H1 (cell line): ENCODE results near the gene CXCR5. TPM values are rescaled to one million over a fixed set of nuclear protein-coding genes. Genes with fewer than 3 reads are reported as not detected.

Source experiments
- CTCF ChIA-PET: fragments of 300-600 bp; sonication (Branson Sonifier 250); formaldehyde crosslinking; loops from one replicate; lab custom pipeline; 2021; ENCODE audit not compliant: partially characterized antibody; lab: Charles Lee
- POLR2A ChIA-PET: fragments of 300-600 bp; sonication (Branson Sonifier 250); formaldehyde crosslinking; loops from one replicate; lab custom pipeline; 2021; ENCODE audit warnings: inconsistent platforms; ENCODE audit not compliant: partially characterized antibody; lab: Charles Lee
- DNase-seq, 2 experiments: peaks; one replicate each; pipeline versions ENCODE4 v3.0.0 to v3.0.0-alpha.2; 2010 to 2022; ENCODE audit warnings: low spot score in 2 of 2, low read depth in 1 of 2, mixed read lengths in 1 of 2
- FAIRE-seq: peaks from 2 replicates; lab custom pipeline; 2011; peaks lifted over from hg19 to GRCh38; lab: Jason Lieb, UNC
- H2AFZ ChIP-seq: 2 replicates; pipeline ENCODE4 v1.8.1; 2012; ENCODE audit warnings: low read length, inconsistent platforms
- H2AK5ac ChIP-seq: 2 replicates; pipeline ENCODE4 v1.6.1; 2013; ENCODE audit warnings: low read depth, low read length
- H2BK120ac ChIP-seq: replicated peaks from 2 replicates; pipeline ENCODE3; 2013; ENCODE audit warnings: low read depth, low read length, inconsistent platforms
- H2BK12ac ChIP-seq: 2 replicates; pipeline ENCODE4 v1.6.1; 2013; ENCODE audit warnings: low read depth, low read length
- H2BK15ac ChIP-seq: 2 replicates; pipeline ENCODE4 v1.6.1; 2013; ENCODE audit warnings: low read length
- H2BK20ac ChIP-seq: 2 replicates; pipeline ENCODE4 v1.6.1; 2013; ENCODE audit warnings: low read length
- H2BK5ac ChIP-seq: 2 replicates; pipeline ENCODE4 v1.6.1; 2013; ENCODE audit warnings: low read depth, low read length
- H3K14ac ChIP-seq: 2 replicates; pipeline ENCODE4 v1.6.1; 2013; ENCODE audit warnings: inconsistent platforms; ENCODE audit not compliant: insufficient read length
- H3K18ac ChIP-seq: 2 replicates; pipeline ENCODE4 v1.6.1; 2013; ENCODE audit warnings: low read length; ENCODE audit errors: extremely low read depth
- H3K23ac ChIP-seq: 2 replicates; pipeline ENCODE4 v1.6.1; 2013; ENCODE audit warnings: inconsistent platforms; ENCODE audit not compliant: insufficient read length
- H3K23me2 ChIP-seq: 2 replicates; pipeline ENCODE4 v1.6.1; 2013; ENCODE audit warnings: low read depth, low read length
- H3K27ac ChIP-seq: 2 replicates; pipeline ENCODE4 v1.6.1; 2011; ENCODE audit warnings: low read depth, low read length, inconsistent platforms
- H3K27me3 ChIP-seq, 4 experiments: replicated peaks in 1 of 4; 1 replicate in 1 of 4; 2 replicates in 3 of 4; pipeline versions ENCODE4 v1.6.1 to v1.8.1; 2011 to 2013; ENCODE audit warnings: low read length in 3 of 4, mild to moderate bottlenecking in 3 of 4, inconsistent platforms in 2 of 4, mixed read lengths in 2 of 4, moderate library complexity in 1 of 4; ENCODE audit not compliant: control insufficient read depth in 3 of 4, insufficient read depth in 3 of 4; ENCODE audit errors: extremely low read depth in 1 of 4
- H3K36me3 ChIP-seq, 4 experiments: 2 replicates each; pipeline versions ENCODE4 v1.6.1 to v1.8.1; 2011 to 2013; ENCODE audit warnings: mild to moderate bottlenecking in 4 of 4, low read length in 3 of 4, moderate library complexity in 2 of 4, control low read depth in 1 of 4, inconsistent platforms in 1 of 4; ENCODE audit not compliant: insufficient read depth in 4 of 4, control insufficient read depth in 2 of 4
- H3K4ac ChIP-seq: replicated peaks from 2 replicates; pipeline ENCODE3; 2013; ENCODE audit warnings: low read length, low read depth, mixed read lengths, inconsistent platforms; ENCODE audit not compliant: insufficient read length
- H3K4me1 ChIP-seq, 4 experiments: replicated peaks in 1 of 4; 1 replicate in 1 of 4; 2 replicates in 3 of 4; pipeline versions ENCODE4 v1.6.1 to v1.8.1; 2011 to 2013; ENCODE audit warnings: low read length in 3 of 4, inconsistent platforms in 2 of 4, mixed read lengths in 1 of 4; ENCODE audit not compliant: insufficient read depth in 4 of 4, control insufficient read depth in 3 of 4
- H3K4me2 ChIP-seq, 2 experiments: 2 replicates each; pipeline versions ENCODE4 v1.6.1 to v1.8.1; 2011 to 2013; ENCODE audit warnings: low read depth in 2 of 2, low read length in 2 of 2, control low read depth in 1 of 2, inconsistent platforms in 1 of 2, mild to moderate bottlenecking in 1 of 2; ENCODE audit not compliant: insufficient read depth in 1 of 2
- H3K4me3 ChIP-seq, 4 experiments: fragments of 200-600, 300-600 bp in 1 of 4; sonication (generic), shearing (Covaris generic), sonication (Bioruptor Twin) in 1 of 4; 2 replicates each; pipeline versions ENCODE4 v1.5.1 to v1.8.1; 2011 to 2016; ENCODE audit warnings: low read length in 4 of 4, low read depth in 3 of 4, control low read depth in 2 of 4, inconsistent platforms in 2 of 4, mild to moderate bottlenecking in 2 of 4, mixed read lengths in 1 of 4, moderate library complexity in 1 of 4; ENCODE audit not compliant: insufficient read depth in 2 of 4; ENCODE audit errors: extremely low read depth in 1 of 4
- H3K56ac ChIP-seq: replicated peaks from 2 replicates; pipeline ENCODE3; 2013; ENCODE audit warnings: low read depth, mild to moderate bottlenecking, mixed read lengths, low read length, inconsistent platforms; ENCODE audit not compliant: insufficient read length
- H3K79me1 ChIP-seq: 2 replicates; pipeline ENCODE4 v1.6.1; 2013; ENCODE audit warnings: low read depth, low read length, control low read depth
- H3K79me2 ChIP-seq, 2 experiments: 2 replicates each; pipeline versions ENCODE4 v1.6.1 to v1.8.1; 2012 to 2013; ENCODE audit warnings: low read length in 2 of 2, mild to moderate bottlenecking in 2 of 2, inconsistent platforms in 1 of 2; ENCODE audit not compliant: insufficient read depth in 2 of 2, control insufficient read depth in 1 of 2
- H3K9ac ChIP-seq, 4 experiments: replicated peaks in 1 of 4; 1 replicate in 1 of 4; 2 replicates in 3 of 4; pipeline versions ENCODE4 v1.6.1 to v1.8.1; 2011 to 2013; ENCODE audit warnings: low read depth in 3 of 4, low read length in 3 of 4, control low read depth in 2 of 4, mild to moderate bottlenecking in 2 of 4, moderate library complexity in 2 of 4, inconsistent platforms in 1 of 4; ENCODE audit errors: extremely low read depth in 1 of 4
- H3K9me3 ChIP-seq, 2 experiments: 2 replicates each; pipeline versions ENCODE4 v1.6.1 to v1.8.1; 2012 to 2013; ENCODE audit warnings: mild to moderate bottlenecking in 2 of 2, moderate library complexity in 2 of 2, control low read depth in 1 of 2, inconsistent platforms in 1 of 2, low read depth in 1 of 2, low read length in 1 of 2, mixed read lengths in 1 of 2; ENCODE audit not compliant: insufficient read depth in 2 of 2
- H4K20me1 ChIP-seq, 2 experiments: replicated peaks in 1 of 2; 2 replicates each; pipeline versions ENCODE3 to v1.8.1; 2011 to 2013; ENCODE audit warnings: inconsistent platforms in 2 of 2, low read length in 2 of 2, mild to moderate bottlenecking in 1 of 2; ENCODE audit not compliant: insufficient read depth in 2 of 2, control insufficient read depth in 1 of 2
- H4K5ac ChIP-seq: 2 replicates; pipeline ENCODE4 v1.6.1; 2013; ENCODE audit warnings: low read length, low read depth, mixed read lengths, inconsistent platforms; ENCODE audit not compliant: insufficient read length
- H4K8ac ChIP-seq: 2 replicates; pipeline ENCODE4 v1.8.0; 2013; ENCODE audit warnings: mild to moderate bottlenecking, moderate library complexity, low read length, inconsistent platforms; ENCODE audit not compliant: insufficient read depth; ENCODE audit errors: extremely low read depth
- H4K91ac ChIP-seq: replicated peaks from 2 replicates; pipeline ENCODE3; 2013; ENCODE audit warnings: low read length, mixed read lengths, inconsistent platforms; ENCODE audit not compliant: insufficient read length
- BCL11A ChIP-seq, 2 experiments: IDR thresholded peaks; one replicate each; pipeline ENCODE4 v1.6.1; 2011; ENCODE audit warnings: low read depth in 2 of 2, low read length in 2 of 2, mild to moderate bottlenecking in 2 of 2
- FOSL1 ChIP-seq: IDR thresholded peaks from 2 replicates; pipeline ENCODE4 v1.6.1; 2011; ENCODE audit warnings: mild to moderate bottlenecking, low read depth, low read length, moderate library complexity; ENCODE audit not compliant: insufficient read depth
- NANOG ChIP-seq: IDR thresholded peaks from 2 replicates; pipeline ENCODE4 v1.6.1; 2011; ENCODE audit warnings: low read length, low read depth, mild to moderate bottlenecking, inconsistent platforms; ENCODE audit not compliant: insufficient read depth, poor library complexity, severe bottlenecking
- PHF8 ChIP-seq: fragments of 200-600 bp; sonication (generic); conservative IDR thresholded peaks from 2 replicates; pipeline ENCODE4 v1.7.1; 2012; ENCODE audit warnings: low read depth, mild to moderate bottlenecking, inconsistent platforms, low read length, moderate library complexity
- POLR2AphosphoS5 ChIP-seq: IDR thresholded peaks from 2 replicates; pipeline ENCODE4 v1.6.1; 2011; ENCODE audit warnings: low read depth, low read length
- RNF2 ChIP-seq: fragments of 200-900, 300-1000 bp; sonication (generic); IDR thresholded peaks from 2 replicates; pipeline ENCODE4 v1.7.1; 2016; ENCODE audit warnings: borderline replicate concordance, low read depth, mild to moderate bottlenecking, antibody characterized with exemption, low read length; ENCODE audit not compliant: poor library complexity, severe bottlenecking; ENCODE audit errors: missing control alignments
- RXRA ChIP-seq: IDR thresholded peaks from 2 replicates; pipeline ENCODE4 v1.6.1; 2011; ENCODE audit warnings: low read depth, mild to moderate bottlenecking, low read length, moderate library complexity; ENCODE audit not compliant: insufficient read depth
- SIN3A ChIP-seq, 2 experiments: IDR thresholded peaks in 1 of 2; conservative IDR thresholded peaks in 1 of 2; 2 replicates each; pipeline ENCODE4 v1.6.1; 2011 to 2012; ENCODE audit warnings: low read length in 2 of 2, improper control_type of control experiment in 1 of 2, low read depth in 1 of 2, mild to moderate bottlenecking in 1 of 2
- SIX5 ChIP-seq: IDR thresholded peaks from 2 replicates; pipeline ENCODE4 v1.6.1; 2011; ENCODE audit warnings: mild to moderate bottlenecking, low read depth, low read length
- SRF ChIP-seq: IDR thresholded peaks from 2 replicates; pipeline ENCODE4 v1.6.1; 2011; ENCODE audit warnings: mild to moderate bottlenecking, low read depth, low read length, moderate library complexity
- WGBS, 2 experiments: shearing (Covaris generic) in 1 of 2; methylation state at CpG; one replicate each; pipeline versions ENCODE4 v1.1.6 to v1.1.7; 2013 to 2015; ENCODE audit warnings: low lambda C conversion rate in 2 of 2, mixed read lengths in 2 of 2, inconsistent platforms in 1 of 2, low coverage in 1 of 2, missing lambda C conversion rate in 1 of 2; ENCODE audit not compliant: insufficient replicate concordance in 2 of 2, insufficient coverage in 1 of 2, insufficient read length in 1 of 2; ENCODE audit errors: extremely low coverage in 1 of 2, missing lambda C conversion rate in 1 of 2; 5-methylcytosine and 5-hydroxymethylcytosine counted together
- polyA plus RNA-seq, 7 experiments: library from polyadenylated mRNA; depleted of rRNA in 3 of 7; stranded (reverse) in 5 of 7; unstranded in 2 of 7; fragments of >200 nt in 5 of 7; fragments of 200-250 nt in 2 of 7; gene quantifications; 1 replicate in 5 of 7; 2 replicates in 1 of 7; 4 replicates in 1 of 7; pipeline versions ENCODE4 v1.2.1 to v1.2.3, GENCODE V29; 2011 to 2013; ENCODE audit warnings: missing spikeins in 2 of 7, mixed read lengths in 2 of 7
- total RNA-seq: library from RNA; stranded (reverse); fragmentation: NEBNext Ultra II Directional; extraction: Animal tissue kit (Norgen Biotek cat#: 25700); gene quantifications from 2 replicates; pipeline ENCODE4 v1.2.1, GENCODE V29; 2021

CXCR5 gene
- total and polyA plus RNA-seq, 2 of the 8 experiments (the other 6 are each of a cell fraction or from before 2014, with no cell fraction given) = not detected

GRCh38 chr11:118894192-118894591 lies 10.5 kb downstream of the CXCR5 start:
- no peak for DNase-seq
- CTCF ChIA-PET = interaction anchor here (0.7 to 2.9 kb wide), 16 partner anchors 10 to 215 kb away, joined by 3 to 23 read pairs (median 6); partner anchors contain the start of genes BCL9L, CXCR5, DDX6 and TREH

More at GRCh38 chr11:118894192-118894591, 10.5 kb downstream of the CXCR5 start:
- Histone ChIP-seq H3K9ac (no peak overlapping the region), H3K56ac (no peak overlapping the region), H3K9me3 (no peaks in the 10 kb centered on the region), H3K79me2 (no peaks in the 10 kb centered on the region), H2BK5ac (0 out of 2 replicates have a peak overlapping the region, but pooled peaks have one; percentile 35), H2BK20ac (no peak overlapping the region; the same call in 1 of the 2 replicates), H3K36me3 (peaks cover 0 to 8% (median 4%) of the 10 kb centered on the region in 4 experiments; a peak in 2 of 8 replicates), H4K91ac (no peak overlapping the region), H3K4ac (no peak overlapping the region), H2BK12ac (peak overlapping the region; percentile 68; the same call in 1 of the 2 replicates), H3K4me1 (peaks cover 3 to 38% (median 24%) of the 10 kb centered on the region in 4 experiments), H3K4me3 (no peak overlapping the region), H4K8ac (no peak overlapping the region), H3K4me2 (no peak overlapping the region), H3K79me1 (no peaks in the 10 kb centered on the region), H3K14ac (no peak overlapping the region), H3K27me3 (peaks cover 0 to 3% (median 0%) of the 10 kb centered on the region in 4 experiments; a peak in 3 of 7 replicates), H2BK120ac (no peak overlapping the region), H3K23me2 (no peaks in the 10 kb centered on the region), H2AFZ (no peak overlapping the region), H4K5ac (no peak overlapping the region), H4K20me1 (peaks cover 3 to 6% of the 10 kb centered on the region in 2 experiments), H3K27ac (no peak overlapping the region), H3K18ac (no peak overlapping the region), H2BK15ac (peak overlapping the region; percentile 95; the same call in 1 of the 2 replicates), H2AK5ac (peak overlapping the region; percentile 70; the same call in 1 of the 2 replicates), H3K23ac (no peak overlapping the region)
- FAIRE-seq = no peak
- TF ChIP-seq NANOG (no peak), RXRA (no peak), BCL11A (IDR thresholded peaks at IDR 0.05; ENCODE audit: low read depth in 2 of 2, low read length in 2 of 2) (no peak), RNF2 (no peak), FOSL1 (no peak), SIN3A (conservative IDR thresholded peaks at IDR 0.05 in 1 of 2, IDR thresholded peaks at IDR 0.05 in 1 of 2; ENCODE audit: low read depth in 1 of 2, low read length in 2 of 2) (no peak), PHF8 (no peak), POLR2AphosphoS5 (no peak), SRF (no peak), SIX5 (no peak)
- 94% methylated on average over 19 of the region's 19 CpGs; no CpG with 5 or more reads in 1 of the 2 experiments for WGBS, 2 experiments
- POLR2A ChIA-PET = interaction anchor here (0.6 to 5.2 kb wide), 13 partner anchors 10 to 231 kb away, joined by 3 to 61 read pairs (median 9); partner anchors contain the start of genes BCL9L, CXCR5 and DDX6
